HAP-1 (cell line): Measurements from ENCODE around the gene CUL9.

Experiments used
- DNase-seq, 2 experiments: peaks; one replicate each; pipeline ENCODE4 v3.0.0-alpha.2; 2016 to 2020; ENCODE audit warnings: low spot score in 2 of 2
- H3K27me3 ChIP-seq: fragments of 250-450 bp; sonication (Bioruptor Pico); 2 replicates; pipeline ENCODE4 v1.5.1; 2020; ENCODE audit warnings: low read depth, mild to moderate bottlenecking, moderate library complexity
- H3K36me3 ChIP-seq: fragments of 250-450 bp; sonication (Bioruptor Pico); replicated peaks from 2 replicates; pipeline ENCODE4 v1.5.1; 2020; ENCODE audit warnings: mild to moderate bottlenecking
- H3K4me1 ChIP-seq: fragments of 250-450 bp; sonication (Bioruptor Pico); 2 replicates; pipeline ENCODE4 v1.5.1; 2020; ENCODE audit warnings: mild to moderate bottlenecking
- H3K4me3 ChIP-seq: fragments of 250-450 bp; sonication (Bioruptor Pico); 2 replicates; pipeline ENCODE4 v1.5.1; 2020; ENCODE audit warnings: mild to moderate bottlenecking, moderate library complexity
- H3K9me3 ChIP-seq: fragments of 250-450 bp; sonication (Bioruptor Pico); 2 replicates; pipeline ENCODE4 v1.5.1; 2020; ENCODE audit warnings: mild to moderate bottlenecking, moderate library complexity
- in situ Hi-C: fragments of 300-500 bp; cut with MboI; formaldehyde crosslinking; loops from 3 replicates; pipeline ENCODE4 v1.14.3; 2020; ENCODE audit warnings: low sequenced_read_pairs, inconsistent platforms, mixed read lengths

CUL9 gene

DNA sequence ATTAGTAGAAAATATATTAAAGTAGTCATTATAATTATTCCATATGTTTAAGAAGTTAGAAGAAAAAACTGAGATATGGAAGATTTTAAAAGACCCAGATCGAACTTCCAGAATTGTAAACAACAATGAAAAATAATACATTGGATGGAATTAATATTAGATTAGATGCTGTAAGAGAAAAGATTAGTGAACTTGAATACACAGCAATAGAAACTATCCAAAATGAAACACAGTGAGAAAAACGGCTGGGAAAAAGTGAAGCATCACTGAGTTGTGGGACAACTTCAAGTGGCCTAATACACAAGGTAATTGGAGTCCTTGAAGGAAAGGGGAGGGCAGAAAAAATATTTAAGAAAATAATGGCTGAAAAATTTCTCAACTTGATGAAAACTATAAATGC lies 57.1 kb downstream of the CUL9 start:
- Histone ChIP-seq H3K27me3 (peaks cover 20% of the 10 kb centered on the region), H3K4me1 (no peaks in the 10 kb centered on the region), H3K36me3 (no peaks in the 10 kb centered on the region), H3K9me3 (no peaks in the 10 kb centered on the region; the same call in 1 of the 2 replicates), H3K4me3 (no peak overlapping the region)
- in situ Hi-C loops: no loop called here
- DNase-seq: no peak

GRCh38 chr6:43240950-43241349 lies 59.0 kb downstream of the CUL9 start:
- in situ Hi-C loops: no loop called here
- DNase-seq: no peak
- H3K9me3 ChIP-seq: no peaks in the 10 kb centered on the region; the same call in 1 of the 2 replicates
- peaks cover 20% of the 10 kb centered on the region for H3K27me3 ChIP-seq
- H3K36me3 ChIP-seq: no peaks in the 10 kb centered on the region
- H3K4me3 ChIP-seq: no peak overlapping the region
- H3K4me1 ChIP-seq: no peaks in the 10 kb centered on the region

DNA sequence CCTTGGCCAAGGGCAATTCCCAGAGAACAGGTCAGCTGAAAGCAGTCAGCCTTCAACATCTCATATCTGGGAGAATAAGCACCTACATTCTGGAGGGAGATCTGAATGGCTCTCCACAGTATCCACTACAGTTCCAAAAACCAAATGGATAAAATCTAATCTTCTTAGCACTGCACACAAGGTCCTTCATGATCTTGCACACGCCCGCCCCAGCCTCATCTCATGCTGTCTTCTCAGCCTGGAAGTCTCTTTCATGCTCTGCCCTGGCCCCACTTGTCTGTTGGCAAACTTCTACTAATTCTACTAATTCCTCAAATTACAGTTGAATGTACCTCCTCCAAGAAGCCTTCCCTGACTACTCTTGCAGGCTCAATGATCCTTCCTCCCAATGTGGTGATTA lies 59.5 kb downstream of the CUL9 start:
- Histone ChIP-seq H3K9me3 (no peaks in the 10 kb centered on the region; the same call in 1 of the 2 replicates), H3K4me3 (no peak overlapping the region), H3K27me3 (peaks cover 20% of the 10 kb centered on the region), H3K36me3 (no peaks in the 10 kb centered on the region), H3K4me1 (peaks cover under 1% of the 10 kb centered on the region; the same call in 1 of the 2 replicates)
- DNase-seq: no peak
- in situ Hi-C loops: no loop called here

- peaks cover 12% of the 10 kb centered on the region for H3K4me1 ChIP-seq
- no peaks in the 10 kb centered on the region for H3K36me3 ChIP-seq
- H3K9me3 ChIP-seq: no peaks in the 10 kb centered on the region
- peak in 1 of 2 experiments; percentile 35 for DNase-seq
- in situ Hi-C loops: no loop called here
- H3K4me3 ChIP-seq: no peak within 1 kb of the TSS
- peaks cover 15% of the 10 kb centered on the region for H3K27me3 ChIP-seq
These were observed 61.1 kb downstream of the CUL9 start, which contains the start of gene TTBK1 for GRCh38 chr6:43242908-43243663. TSS of gene TTBK1 (plus strand) at chr6:43243481. CDS start at chr6:43246661, 3,180 bp downstream.

DNA sequence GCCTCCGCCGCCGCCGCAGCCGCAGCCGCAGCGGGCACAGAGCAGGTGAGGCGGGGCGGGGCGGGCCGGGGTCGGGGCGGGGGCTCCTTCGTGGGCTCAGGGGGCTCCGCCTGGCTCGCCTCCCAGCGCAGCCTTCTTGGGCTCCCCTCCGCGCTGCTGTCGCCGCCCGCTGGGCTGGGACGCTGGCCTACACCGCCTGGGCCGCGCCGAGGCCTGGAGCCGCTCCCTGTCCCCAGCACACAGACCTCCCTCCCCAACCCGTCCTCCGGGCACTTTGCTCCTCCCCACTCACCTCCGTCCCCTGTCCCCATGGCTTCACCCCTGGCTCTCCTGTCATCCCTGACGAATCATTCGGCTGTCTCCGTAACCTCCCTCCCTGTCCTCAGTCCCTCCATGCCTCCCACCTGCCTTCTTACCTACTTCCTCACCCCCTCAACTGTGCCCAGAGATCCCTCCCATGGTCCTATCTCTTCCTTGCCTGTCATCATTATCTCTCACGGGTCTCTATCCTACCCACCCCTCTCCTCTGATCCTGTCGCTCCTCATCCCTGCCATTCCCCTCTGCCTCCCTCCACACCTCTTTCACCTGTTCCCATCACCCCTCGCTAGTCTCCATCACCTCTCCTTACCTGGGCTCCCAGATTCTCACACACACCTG lies 61.8 kb downstream of the CUL9 start:
- in situ Hi-C loops: no loop called here
- no peaks in the 10 kb centered on the region for H3K9me3 ChIP-seq
- H3K4me1 ChIP-seq: peaks cover 12% of the 10 kb centered on the region
- no peak overlapping the region for H3K4me3 ChIP-seq
- no peak for DNase-seq
- H3K36me3 ChIP-seq: no peaks in the 10 kb centered on the region
- peaks cover 13% of the 10 kb centered on the region for H3K27me3 ChIP-seq

DNA sequence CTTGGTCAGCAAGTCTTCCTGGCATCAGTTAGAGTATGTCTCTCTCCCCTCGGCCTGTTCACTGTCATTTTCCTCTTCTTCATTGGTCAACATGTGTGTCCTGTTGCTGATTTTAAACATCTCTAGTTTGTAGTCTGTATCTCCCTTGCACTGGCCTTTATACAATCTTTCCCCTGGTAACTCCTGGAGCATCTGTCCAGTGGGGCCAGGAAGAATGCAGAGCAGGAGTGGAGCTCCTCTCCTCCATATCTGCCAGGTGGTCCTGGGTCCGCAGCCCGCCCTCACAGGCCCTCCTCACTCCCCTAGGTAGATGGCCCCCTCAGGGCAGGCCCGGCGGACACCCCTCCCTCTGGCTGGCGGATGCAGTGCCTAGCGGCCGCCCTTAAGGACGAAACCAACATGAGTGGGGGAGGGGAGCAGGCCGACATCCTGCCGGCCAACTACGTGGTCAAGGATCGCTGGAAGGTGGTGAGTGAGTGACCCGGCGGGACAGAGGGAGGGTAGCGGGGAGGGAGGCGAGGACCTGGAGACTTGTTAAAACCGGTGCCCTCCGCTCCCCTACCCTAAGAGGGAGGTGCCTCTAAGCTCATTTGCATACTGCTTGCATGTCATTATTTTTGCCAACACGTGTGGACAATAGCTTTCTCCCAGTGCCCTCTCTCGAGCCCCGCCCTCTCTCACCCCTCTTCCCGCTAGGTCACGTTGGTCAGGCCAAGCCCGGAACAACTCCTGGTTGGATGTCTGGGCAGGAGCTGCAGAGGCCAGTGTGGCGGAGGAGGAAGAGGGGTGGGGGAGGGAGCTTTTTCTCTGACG lies 64.5 kb downstream of the CUL9 start:
- peak; percentile 32 to 80 for DNase-seq
- Histone ChIP-seq H3K9me3 (no peaks in the 10 kb centered on the region), H3K36me3 (no peaks in the 10 kb centered on the region), H3K4me3 (peak overlapping the region; percentile 44), H3K4me1 (peaks cover 17% of the 10 kb centered on the region), H3K27me3 (peaks cover 13% of the 10 kb centered on the region)
- in situ Hi-C loops: no loop called here

DNA sequence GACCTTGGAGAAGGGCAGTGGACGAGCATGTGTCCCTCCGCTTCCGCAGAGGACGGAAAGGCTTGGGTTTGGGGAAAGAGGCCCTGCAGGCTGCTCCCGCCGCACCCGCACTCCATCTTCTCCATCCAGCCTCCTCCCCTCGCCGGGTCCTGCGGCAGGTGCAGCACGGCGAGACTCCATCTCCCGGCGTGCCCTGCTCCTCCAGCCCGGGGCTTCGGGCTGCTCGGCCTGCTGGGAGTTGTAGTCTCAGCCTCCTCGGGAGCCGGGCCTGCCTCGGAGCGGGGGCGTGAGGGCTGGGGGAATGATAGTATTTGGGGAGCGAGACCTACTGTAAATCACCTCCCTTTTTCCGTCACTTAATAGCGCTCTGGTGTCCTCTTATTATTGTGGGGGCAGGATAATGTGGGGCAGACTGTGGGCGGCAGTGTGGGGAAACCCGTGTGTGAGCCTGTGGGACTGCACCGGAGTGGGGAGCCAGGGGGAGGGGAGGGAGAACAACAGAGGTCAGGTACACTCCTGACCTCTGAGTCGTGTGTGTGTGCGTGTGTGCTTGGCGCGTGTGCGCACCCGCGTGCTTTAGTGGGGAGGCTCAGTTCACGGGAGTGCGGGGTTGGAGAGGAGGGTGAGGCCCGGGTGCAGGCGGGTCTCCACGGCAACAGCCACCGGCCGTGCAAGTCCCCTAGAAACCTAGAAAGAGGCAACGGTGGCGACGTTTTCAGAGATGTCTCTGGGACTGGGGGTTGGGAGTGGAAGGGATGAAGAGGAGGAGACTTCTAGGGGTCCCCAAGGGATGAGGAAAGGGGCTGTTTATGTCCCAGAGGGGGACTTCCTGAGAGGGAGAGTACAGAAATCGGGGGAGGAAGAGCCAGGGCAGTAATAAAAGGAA lies 65.4 kb downstream of the CUL9 start:
- peak; percentile 71 to 86 for DNase-seq
- in situ Hi-C loops: no loop called here
- H3K4me3 ChIP-seq: peak overlapping the region; percentile 44

GRCh38 chr6:43248101-43248500 lies 66.1 kb downstream of the CUL9 start:
- no peak overlapping the region for H3K4me3 ChIP-seq
- peaks cover 17% of the 10 kb centered on the region for H3K4me1 ChIP-seq
- H3K27me3 ChIP-seq: peaks cover 9% of the 10 kb centered on the region
- DNase-seq: no peak
- no peaks in the 10 kb centered on the region for H3K9me3 ChIP-seq
- H3K36me3 ChIP-seq: no peaks in the 10 kb centered on the region
- in situ Hi-C loops: no loop called here

More for the DNA sequence above, 65.4 kb downstream of the CUL9 start:
- H3K27me3 ChIP-seq: peaks cover 13% of the 10 kb centered on the region
- no peaks in the 10 kb centered on the region for H3K36me3 ChIP-seq
- H3K9me3 ChIP-seq: no peaks in the 10 kb centered on the region
- peaks cover 17% of the 10 kb centered on the region for H3K4me1 ChIP-seq

DNA sequence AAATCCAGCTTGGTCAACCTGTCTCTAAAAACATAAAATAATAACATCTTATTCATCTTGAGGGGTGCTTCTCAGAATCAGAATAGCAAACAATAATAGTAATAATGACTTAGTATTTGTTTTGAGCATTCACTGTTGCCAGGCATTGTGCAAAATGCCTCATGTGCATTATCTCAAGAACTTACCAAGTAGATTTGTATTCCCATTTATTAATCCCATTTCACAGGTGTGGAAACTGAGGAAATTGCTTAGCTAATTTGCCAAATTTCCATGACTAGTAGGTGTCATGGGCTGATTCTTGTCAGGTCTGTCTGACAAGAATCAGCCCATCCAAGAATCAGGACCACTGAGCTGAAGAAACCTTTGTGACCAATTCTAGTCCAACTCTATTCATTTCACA lies 66.8 kb downstream of the CUL9 start:
- in situ Hi-C loops: no loop called here
- no peak for DNase-seq
- peaks cover 5% of the 10 kb centered on the region for H3K27me3 ChIP-seq
- no peaks in the 10 kb centered on the region for H3K9me3 ChIP-seq
- no peak overlapping the region for H3K4me3 ChIP-seq
- H3K36me3 ChIP-seq: no peaks in the 10 kb centered on the region
- peaks cover 17% of the 10 kb centered on the region for H3K4me1 ChIP-seq

- in situ Hi-C loops: no loop called here
- Histone ChIP-seq H3K36me3 (no peaks in the 10 kb centered on the region), H3K4me3 (no peak overlapping the region), H3K4me1 (peaks cover 17% of the 10 kb centered on the region), H3K27me3 (peaks cover 3% of the 10 kb centered on the region; the same call in 1 of the 2 replicates), H3K9me3 (no peaks in the 10 kb centered on the region)
- DNase-seq: peak; percentile 31 to 69
These were observed 69.0 kb downstream of the CUL9 start for GRCh38 chr6:43250992-43251373.

DNA sequence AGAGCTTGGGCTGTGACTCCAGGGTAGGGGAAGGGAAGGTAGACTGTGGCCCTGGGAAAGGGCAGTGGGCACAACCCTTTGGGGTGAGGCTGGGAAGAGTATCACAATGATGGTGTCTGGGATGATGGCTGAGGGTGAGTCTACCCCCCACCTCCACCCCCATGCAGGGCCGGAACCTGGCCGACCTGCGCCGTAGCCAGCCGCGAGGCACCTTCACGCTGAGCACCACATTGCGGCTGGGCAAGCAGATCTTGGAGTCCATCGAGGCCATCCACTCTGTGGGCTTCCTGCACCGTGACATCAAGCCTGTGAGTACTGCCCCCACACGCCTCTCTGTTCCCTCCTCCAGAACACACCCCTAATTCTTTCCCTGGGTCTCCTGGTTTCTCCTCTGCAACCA lies 71.4 kb downstream of the CUL9 start:
- in situ Hi-C loops: no loop called here
- no peaks in the 10 kb centered on the region for H3K36me3 ChIP-seq
- H3K4me1 ChIP-seq: peaks cover 5% of the 10 kb centered on the region; the same call in 1 of the 2 replicates
- peaks cover 3% of the 10 kb centered on the region; the same call in 1 of the 2 replicates for H3K27me3 ChIP-seq
- no peaks in the 10 kb centered on the region for H3K9me3 ChIP-seq
- no peak for DNase-seq
- H3K4me3 ChIP-seq: no peak overlapping the region

- Histone ChIP-seq H3K4me3 (no peak overlapping the region), H3K4me1 (peaks cover 5% of the 10 kb centered on the region; the same call in 1 of the 2 replicates), H3K36me3 (no peaks in the 10 kb centered on the region), H3K27me3 (peaks cover 3% of the 10 kb centered on the region; the same call in 1 of the 2 replicates), H3K9me3 (no peaks in the 10 kb centered on the region)
- in situ Hi-C loops: no loop called here
- no peak for DNase-seq
These were observed 72.3 kb downstream of the CUL9 start for GRCh38 chr6:43254138-43254817.
